GM12874 (cell line): ENCODE data around the gene CTSA.

Experiments used
- CTCF ChIP-seq: IDR thresholded peaks from 2 replicates; pipeline ENCODE4 v1.5.1; 2011; ENCODE audit warnings: low read depth, mild to moderate bottlenecking, control low read depth, low read length, moderate library complexity; ENCODE audit not compliant: insufficient read depth

The CTSA gene

DNA sequence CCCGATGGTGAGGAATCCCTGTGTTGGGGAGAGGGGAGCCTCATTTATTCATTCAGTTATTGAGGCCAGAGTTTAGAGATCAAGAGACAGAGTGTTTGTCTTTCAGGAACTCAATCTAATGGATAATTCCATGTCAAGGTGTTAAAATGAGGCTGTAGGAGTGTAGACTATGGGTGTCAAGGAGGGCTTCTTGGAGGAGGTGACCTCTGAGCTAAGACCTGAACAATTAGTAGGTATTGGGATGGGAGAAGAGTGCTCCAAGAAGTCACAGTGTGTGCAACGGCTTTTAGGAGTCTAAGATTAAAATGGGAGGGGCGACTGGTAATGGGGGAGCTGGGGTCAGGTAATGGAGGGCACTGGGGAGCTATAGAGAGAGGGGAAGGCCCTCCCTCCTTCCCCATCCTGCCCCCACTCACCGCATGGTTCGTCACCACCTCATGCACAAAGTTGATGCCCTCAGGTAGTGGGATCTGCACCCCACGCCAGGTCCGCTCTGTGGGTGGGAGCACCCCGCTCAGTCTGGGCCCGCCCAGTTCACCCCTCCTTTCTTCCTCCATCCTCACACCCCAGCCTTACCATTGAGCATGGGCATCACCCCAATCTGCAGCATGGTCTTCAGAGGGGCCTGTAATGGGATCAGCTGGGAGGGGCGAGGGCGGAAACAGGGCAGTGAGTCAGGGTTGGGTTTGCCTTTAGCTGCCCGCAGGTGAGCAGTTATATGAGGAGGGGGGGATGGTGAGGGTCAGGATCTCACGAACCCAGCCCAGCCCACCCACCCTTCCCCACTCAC lies 8.1 kb downstream of the CTSA start:
- TF ChIP-seq CTCF, result no peak

DNA sequence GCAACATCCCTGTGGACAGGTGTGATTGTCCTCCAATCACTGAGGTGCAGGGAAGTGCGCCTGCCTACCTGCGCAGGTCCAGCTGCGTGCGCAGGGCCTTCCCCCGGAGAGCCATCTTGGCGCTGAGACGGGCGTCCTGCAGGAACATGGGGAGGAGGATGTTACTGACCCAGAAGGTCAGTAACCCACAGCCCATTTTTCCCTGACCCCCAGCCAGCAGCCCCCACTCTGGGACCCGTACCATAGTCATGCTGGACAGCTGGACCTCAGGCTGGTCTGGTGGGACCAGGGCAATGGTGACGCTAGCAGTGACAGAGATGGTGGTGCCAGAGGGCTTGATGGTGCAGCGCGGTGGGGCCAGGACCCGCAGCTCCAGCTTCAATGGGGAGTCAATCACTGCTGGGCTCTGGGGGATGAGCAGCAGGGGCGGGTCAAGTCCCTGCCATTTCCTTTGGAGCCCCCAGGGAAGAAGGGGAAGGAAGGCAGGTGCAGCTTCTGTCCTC lies 11.1 kb downstream of the CTSA start:
- no peak for TF ChIP-seq CTCF

GRCh38 chr20:45904583-45905504 lies 13.7 kb downstream of the CTSA start:
- TF ChIP-seq CTCF, result no peak

DNA sequence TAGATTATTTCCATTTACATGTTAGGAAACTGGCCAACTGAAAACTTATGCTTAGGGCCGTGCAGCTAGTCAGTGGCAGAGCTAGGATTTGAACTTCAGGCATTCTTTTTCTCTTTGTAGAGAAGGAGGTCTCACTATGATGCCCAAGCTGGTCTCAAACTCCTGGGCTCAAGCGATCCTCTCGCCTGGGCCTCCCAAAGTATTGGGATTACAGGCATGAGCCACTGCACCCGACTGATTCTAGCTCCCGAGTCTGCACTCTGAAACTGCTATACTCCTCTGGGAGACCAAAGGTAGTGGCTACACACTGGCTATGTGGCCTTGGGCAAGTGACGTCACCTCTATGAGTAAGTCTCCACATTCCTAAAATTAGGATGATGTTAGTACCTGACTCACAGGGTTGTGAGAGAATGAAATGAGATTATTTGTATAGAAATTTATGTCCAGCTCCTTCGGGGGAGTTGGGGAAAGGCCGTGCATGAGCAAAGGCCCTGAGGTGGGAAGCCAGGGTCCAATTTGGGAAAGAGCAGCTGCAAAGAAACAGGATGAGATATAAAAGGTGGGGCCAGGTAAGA lies 14.5 kb downstream of the CTSA start:
- TF ChIP-seq CTCF, result no peak

DNA sequence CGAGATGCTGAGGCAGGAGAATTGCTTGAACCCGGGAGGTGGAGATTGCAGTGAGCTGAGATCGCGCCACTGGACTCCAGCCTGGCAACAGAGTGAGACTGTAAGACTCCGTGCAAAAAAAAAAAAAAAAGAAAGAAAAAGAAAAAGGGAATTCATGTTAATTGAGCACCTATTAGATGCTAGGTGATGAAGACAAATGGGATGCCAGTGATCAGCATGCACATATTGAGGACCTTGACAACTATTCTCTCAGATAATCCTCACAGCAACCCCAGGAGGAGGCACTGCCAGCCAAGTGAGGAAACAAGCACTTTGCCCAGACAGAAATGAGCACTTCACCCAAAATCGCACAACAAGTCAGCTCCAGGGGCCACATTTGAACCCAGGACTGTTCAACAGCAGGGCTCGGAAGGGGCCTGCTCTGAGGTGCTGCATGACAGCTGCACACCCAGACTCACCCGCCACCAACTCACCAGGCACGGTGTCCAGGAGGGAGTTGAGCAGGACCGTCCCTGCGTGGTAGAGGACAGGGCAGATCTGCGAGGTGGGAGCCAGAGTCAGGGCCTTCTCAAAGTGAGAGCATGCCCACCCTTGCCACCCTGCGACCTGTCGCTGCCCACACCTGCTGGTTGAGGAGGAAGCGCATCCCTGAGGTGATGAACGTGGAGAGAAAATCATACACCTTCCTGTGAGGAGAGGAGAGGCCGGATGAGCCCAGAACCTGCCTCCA lies 16.2 kb downstream of the CTSA start:
- no peak for TF ChIP-seq CTCF

GRCh38 chr20:45908084-45908483 lies 16.9 kb downstream of the CTSA start:
- no peak for TF ChIP-seq CTCF

GRCh38 chr20:45909336-45909808 lies 18.2 kb downstream of the CTSA start:
- TF ChIP-seq CTCF, result no peak
